HEK293 (cell line): ENCODE data around the gene CACNA1C.

Source experiments
- CTCF ChIA-PET: fragments of 350-600 bp; formaldehyde crosslinking; extraction: SDS; loops from one replicate; lab custom pipeline; 2021; ENCODE audit warnings: antibody characterized with exemption; lab: Yijun Ruan, JAX
- POLR2A ChIA-PET: fragments of 300-600 bp; formaldehyde crosslinking; extraction: SDS; loops from one replicate; lab custom pipeline; 2020; ENCODE audit warnings: antibody characterized with exemption, inconsistent platforms; lab: Yijun Ruan, JAX
- H3K27ac ChIP-seq: fragments of 200-500 bp; sonication (Bioruptor generic); 2 replicates; pipeline ENCODE4 v1.5.1; 2014; ENCODE audit warnings: low read depth, low read length, control low read depth, inconsistent platforms; ENCODE audit errors: extremely low read depth
- H3K36me3 ChIP-seq, 2 experiments: fragments of 200-500 bp in 1 of 2; sonication (Bioruptor generic) in 1 of 2; 1 replicate in 1 of 2; 2 replicates in 1 of 2; pipeline ENCODE4 v1.5.1; 2014 to 2017; ENCODE audit warnings: inconsistent platforms in 2 of 2, low read length in 2 of 2; ENCODE audit not compliant: control insufficient read depth in 2 of 2, insufficient read depth in 1 of 2
- H3K4me1 ChIP-seq: fragments of 200-500 bp; sonication (Bioruptor generic); 2 replicates; pipeline ENCODE4 v1.5.1; 2014; ENCODE audit warnings: mild to moderate bottlenecking, low read length, inconsistent platforms; ENCODE audit not compliant: control insufficient read depth, insufficient read depth
- H3K4me3 ChIP-seq: 2 replicates; pipeline ENCODE4 v1.5.1; 2011; ENCODE audit warnings: low read depth, mild to moderate bottlenecking, control low read depth, low read length, moderate library complexity
- H3K9me3 ChIP-seq: fragments of 200-500 bp; sonication (Bioruptor generic); 2 replicates; pipeline ENCODE4 v1.5.1; 2014; ENCODE audit warnings: low read depth, low read length, inconsistent platforms; ENCODE audit not compliant: control insufficient read depth, insufficient read depth
- BCL11A ChIP-seq: fragments of 450-650 bp; formaldehyde crosslinking; IDR thresholded peaks from 2 replicates; pipeline ENCODE4 v1.5.1; 2016; ENCODE audit warnings: low read depth, missing biosample characterization, missing genetic modification characterization
- HOXC10 ChIP-seq: sonication (generic); formaldehyde crosslinking; IDR thresholded peaks from 2 replicates; pipeline ENCODE4 v1.8.1; 2023; ENCODE audit warnings: mild to moderate bottlenecking, missing genetic modification reagents
- KLF7 ChIP-seq: fragments of 450-650 bp; formaldehyde crosslinking; IDR thresholded peaks from 2 replicates; pipeline ENCODE4 v1.5.1; 2016; ENCODE audit warnings: missing biosample characterization, missing genetic modification characterization, borderline replicate concordance
- MYNN ChIP-seq: fragments of 450-650 bp; formaldehyde crosslinking; IDR thresholded peaks from 2 replicates; pipeline ENCODE4 v1.5.1; 2016; ENCODE audit warnings: missing biosample characterization, missing genetic modification characterization, borderline replicate concordance
- OSR2 ChIP-seq: fragments of 450-650 bp; formaldehyde crosslinking; IDR thresholded peaks from 2 replicates; pipeline ENCODE4 v1.5.1; 2016; ENCODE audit warnings: missing biosample characterization, missing genetic modification characterization
- YY1 ChIP-seq: fragments of 450-650 bp; formaldehyde crosslinking; IDR thresholded peaks from 2 replicates; pipeline ENCODE4 v1.5.1; 2018; ENCODE audit warnings: missing biosample characterization, missing genetic modification characterization
- ZBTB20 ChIP-seq: fragments of 450-650 bp; formaldehyde crosslinking; IDR thresholded peaks from 2 replicates; pipeline ENCODE4 v1.5.1; 2016; ENCODE audit warnings: missing biosample characterization, missing genetic modification characterization
- ZFP37 ChIP-seq: fragments of 450-650 bp; formaldehyde crosslinking; IDR thresholded peaks from 2 replicates; pipeline ENCODE4 v1.5.1; 2016; ENCODE audit warnings: missing biosample characterization, missing genetic modification characterization
- ZNF16 ChIP-seq: fragments of 450-650 bp; formaldehyde crosslinking; IDR thresholded peaks from 2 replicates; pipeline ENCODE4 v1.5.1; 2016; ENCODE audit warnings: low read depth, missing biosample characterization, missing genetic modification characterization
- ZNF266 ChIP-seq: fragments of 450-650 bp; formaldehyde crosslinking; IDR thresholded peaks from 2 replicates; pipeline ENCODE4 v1.5.1; 2016; ENCODE audit warnings: missing biosample characterization, missing genetic modification characterization, low read depth
- ZNF280D ChIP-seq: fragments of 450-650 bp; formaldehyde crosslinking; IDR thresholded peaks from 2 replicates; pipeline ENCODE4 v1.5.1; 2016; ENCODE audit warnings: missing biosample characterization, missing genetic modification characterization
- ZNF341 ChIP-seq: fragments of 450-650 bp; formaldehyde crosslinking; IDR thresholded peaks from 2 replicates; pipeline ENCODE4; 2016; ENCODE audit warnings: low read depth, missing biosample characterization, missing genetic modification characterization
- ZNF37A ChIP-seq: fragments of 450-650 bp; IDR thresholded peaks from 2 replicates; pipeline ENCODE4 v1.5.1; 2018; ENCODE audit warnings: missing biosample characterization, missing genetic modification characterization
- ZNF473 ChIP-seq: fragments of 450-650 bp; formaldehyde crosslinking; IDR thresholded peaks from 2 replicates; pipeline ENCODE4 v1.5.1; 2017; ENCODE audit warnings: missing biosample characterization, missing genetic modification characterization
- ZNF488 ChIP-seq: fragments of 450-650 bp; formaldehyde crosslinking; IDR thresholded peaks from 2 replicates; pipeline ENCODE4 v1.5.1; 2016; ENCODE audit warnings: missing biosample characterization, missing genetic modification characterization
- ZNF501 ChIP-seq: fragments of 450-650 bp; formaldehyde crosslinking; IDR thresholded peaks from 2 replicates; pipeline ENCODE4 v1.5.1; 2016; ENCODE audit warnings: missing biosample characterization, missing genetic modification characterization
- ZNF544 ChIP-seq: fragments of 450-650 bp; formaldehyde crosslinking; IDR thresholded peaks from 2 replicates; pipeline ENCODE4 v1.5.0; 2017; ENCODE audit warnings: missing biosample characterization, missing genetic modification characterization
- ZNF610 ChIP-seq: fragments of 450-650 bp; formaldehyde crosslinking; IDR thresholded peaks from 2 replicates; pipeline ENCODE4 v1.5.1; 2016; ENCODE audit warnings: missing biosample characterization, missing genetic modification characterization, borderline replicate concordance
- ZNF664 ChIP-seq: fragments of 450-650 bp; formaldehyde crosslinking; IDR thresholded peaks from 2 replicates; pipeline ENCODE4 v1.5.1; 2016; ENCODE audit warnings: missing biosample characterization, missing genetic modification characterization
- ZNF677 ChIP-seq: fragments of 450-650 bp; IDR thresholded peaks from 2 replicates; pipeline ENCODE4 v1.5.0; 2018; ENCODE audit warnings: missing biosample characterization, mild to moderate bottlenecking, missing genetic modification characterization, moderate library complexity
- ZNF76 ChIP-seq: fragments of 450-650 bp; formaldehyde crosslinking; IDR thresholded peaks from 2 replicates; pipeline ENCODE4; 2016; ENCODE audit warnings: low read depth, missing biosample characterization, missing genetic modification characterization, borderline replicate concordance
- ZNF777 ChIP-seq: fragments of 450-650 bp; formaldehyde crosslinking; IDR thresholded peaks from 2 replicates; pipeline ENCODE4 v1.5.1; 2017; ENCODE audit warnings: missing biosample characterization, missing genetic modification characterization, borderline replicate concordance
- ZSCAN16 ChIP-seq: fragments of 450-650 bp; formaldehyde crosslinking; IDR thresholded peaks from 2 replicates; pipeline ENCODE4 v1.5.1; 2016; ENCODE audit warnings: missing biosample characterization, missing genetic modification characterization
- TF ChIP-seq, protein P1 (sequence below): fragments of 450-650 bp; formaldehyde crosslinking; IDR thresholded peaks from 2 replicates; pipeline ENCODE4 v1.5.1; 2017; ENCODE audit warnings: missing biosample characterization, mild to moderate bottlenecking, missing genetic modification characterization, moderate library complexity
- TF ChIP-seq, protein P2 (sequence below): fragments of 450-650 bp; formaldehyde crosslinking; IDR thresholded peaks from 2 replicates; pipeline ENCODE4 v1.5.1; 2017; ENCODE audit warnings: missing biosample characterization, missing genetic modification characterization

The CACNA1C gene

GRCh38 chr12:2383325-2384028 is 330.7 kb downstream of the CACNA1C start:
- Histone ChIP-seq H3K27ac (no peak overlapping the region), H3K9me3 (no peaks in the 10 kb centered on the region), H3K4me3 (no peak overlapping the region), H3K4me1 (peaks cover 3% of the 10 kb centered on the region; the same call in 1 of the 2 replicates), H3K36me3 (no peaks in the 10 kb centered on the region)
- CTCF ChIA-PET = interaction anchor here (0.7 to 1.2 kb wide), 6 partner anchors 12 to 201 kb away, joined by 3 to 5 read pairs (median 4); no protein-coding TSS in a partner anchor
- TF ChIP-seq ZNF341 (tag by site-specific recombination) (no peak), HOXC10 (CRISPR knock-in tag) (no peak), ZBTB20 (tag by site-specific recombination) (no peak), ZNF501 (tag by site-specific recombination) (no peak), YY1 (tag by site-specific recombination) (no peak), ZNF266 (tag by site-specific recombination) (no peak), OSR2 (tag by site-specific recombination) (no peak), KLF7 (tag by site-specific recombination) (no peak), MYNN (tag by site-specific recombination) (no peak), ZNF777 (tag by site-specific recombination) (no peak), ZNF16 (no peak), BCL11A (tag by site-specific recombination) (no peak), ZSCAN16 (tag by site-specific recombination) (no peak), ZNF677 (no peak), ZFP37 (tag by site-specific recombination) (no peak)
- TF ChIP-seq, protein P1, sequence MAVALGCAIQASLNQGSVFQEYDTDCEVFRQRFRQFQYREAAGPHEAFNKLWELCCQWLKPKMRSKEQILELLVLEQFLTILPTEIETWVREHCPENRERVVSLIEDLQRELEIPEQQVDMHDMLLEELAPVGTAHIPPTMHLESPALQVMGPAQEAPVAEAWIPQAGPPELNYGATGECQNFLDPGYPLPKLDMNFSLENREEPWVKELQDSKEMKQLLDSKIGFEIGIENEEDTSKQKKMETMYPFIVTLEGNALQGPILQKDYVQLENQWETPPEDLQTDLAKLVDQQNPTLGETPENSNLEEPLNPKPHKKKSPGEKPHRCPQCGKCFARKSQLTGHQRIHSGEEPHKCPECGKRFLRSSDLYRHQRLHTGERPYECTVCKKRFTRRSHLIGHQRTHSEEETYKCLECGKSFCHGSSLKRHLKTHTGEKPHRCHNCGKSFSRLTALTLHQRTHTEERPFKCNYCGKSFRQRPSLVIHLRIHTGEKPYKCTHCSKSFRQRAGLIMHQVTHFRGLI = no peak
- POLR2A ChIA-PET = no interaction called here

- no peaks in the 10 kb centered on the region for H3K36me3 ChIP-seq
- no peak overlapping the region for H3K4me3 ChIP-seq
- no peaks in the 10 kb centered on the region for H3K9me3 ChIP-seq
- no peak for TF ChIP-seq ZNF664 (tag by site-specific recombination)
- no peak for TF ChIP-seq ZNF544
- TF ChIP-seq ZNF280D (tag by site-specific recombination) = no peak
- TF ChIP-seq ZNF610 (tag by site-specific recombination) = no peak
- TF ChIP-seq, protein P2, sequence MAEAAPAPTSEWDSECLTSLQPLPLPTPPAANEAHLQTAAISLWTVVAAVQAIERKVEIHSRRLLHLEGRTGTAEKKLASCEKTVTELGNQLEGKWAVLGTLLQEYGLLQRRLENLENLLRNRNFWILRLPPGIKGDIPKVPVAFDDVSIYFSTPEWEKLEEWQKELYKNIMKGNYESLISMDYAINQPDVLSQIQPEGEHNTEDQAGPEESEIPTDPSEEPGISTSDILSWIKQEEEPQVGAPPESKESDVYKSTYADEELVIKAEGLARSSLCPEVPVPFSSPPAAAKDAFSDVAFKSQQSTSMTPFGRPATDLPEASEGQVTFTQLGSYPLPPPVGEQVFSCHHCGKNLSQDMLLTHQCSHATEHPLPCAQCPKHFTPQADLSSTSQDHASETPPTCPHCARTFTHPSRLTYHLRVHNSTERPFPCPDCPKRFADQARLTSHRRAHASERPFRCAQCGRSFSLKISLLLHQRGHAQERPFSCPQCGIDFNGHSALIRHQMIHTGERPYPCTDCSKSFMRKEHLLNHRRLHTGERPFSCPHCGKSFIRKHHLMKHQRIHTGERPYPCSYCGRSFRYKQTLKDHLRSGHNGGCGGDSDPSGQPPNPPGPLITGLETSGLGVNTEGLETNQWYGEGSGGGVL (tag by site-specific recombination) = no peak
- no peak for TF ChIP-seq ZNF473
- no peak for TF ChIP-seq KLF7 (tag by site-specific recombination)
- no peak for TF ChIP-seq ZNF76
- no peak for TF ChIP-seq ZNF488
- no peak for TF ChIP-seq ZNF37A (tag by site-specific recombination)
- no peak overlapping the region for H3K27ac ChIP-seq
- POLR2A ChIA-PET = no interaction called here
- H3K4me1 ChIP-seq = peaks cover 3% of the 10 kb centered on the region; the same call in 1 of the 2 replicates
- CTCF ChIA-PET = interaction anchor here (0.8 to 1.1 kb wide), 2 partner anchors 24 to 200 kb away, joined by 3 to 5 read pairs; no protein-coding TSS in a partner anchor
Measured at GRCh38 chr12:2384029-2384386, 331.2 kb downstream of the CACNA1C start.
